B cell (primary cell): Measurements from ENCODE around the gene BTD. TPM values are rescaled to one million over a fixed set of nuclear protein-coding genes. Genes with fewer than 3 reads are reported as not detected.

Experiments used
- ATAC-seq: fragments of 200-7000 bp; cut with Tn5 transposase; one replicate; pipeline ENCODE4 v1.10.0; 2021; ENCODE audit warnings: low read depth, mild to moderate bottlenecking, moderate number of reproducible peaks, moderate library complexity
- CTCF ChIA-PET: fragments of 350-600 bp; sonication (Branson Sonifier 250); formaldehyde crosslinking; loops from one replicate; lab custom pipeline; 2021; ENCODE audit warnings: antibody characterized with exemption, inconsistent platforms; lab: Charles Lee
- POLR2A ChIA-PET: fragments of 350-600 bp; sonication (Branson Sonifier 250); formaldehyde crosslinking; loops from one replicate; lab custom pipeline; 2021; ENCODE audit warnings: antibody characterized with exemption; lab: Charles Lee
- DNase-seq: peaks from one replicate; pipeline ENCODE4 v3.0.0; 2013
- H2AFZ ChIP-seq: 2 replicates; pipeline ENCODE4 v1.6.1; 2012; ENCODE audit warnings: mild to moderate bottlenecking, low read depth, low read length; ENCODE audit not compliant: insufficient read depth, poor library complexity, severe bottlenecking
- H3K27ac ChIP-seq, 2 donors: 1 replicate in 1 of 2; 2 replicates in 1 of 2; pipeline ENCODE4 v1.5.1; 2012 to 2013; ENCODE audit warnings: low read length in 2 of 2, mild to moderate bottlenecking in 2 of 2, moderate library complexity in 1 of 2
- H3K27me3 ChIP-seq, 4 experiments: fragments of 200-600 bp in 1 of 4; sonication (generic) in 1 of 4; replicated peaks in 1 of 4; 1 replicate in 2 of 4; 2 replicates in 2 of 4; pipeline versions ENCODE4 v1.6.1 to v1.7.0; 2013 to 2016; ENCODE audit warnings: low read length in 3 of 4, mild to moderate bottlenecking in 2 of 4, mixed read lengths in 1 of 4, moderate library complexity in 1 of 4; ENCODE audit not compliant: insufficient read depth in 4 of 4, control insufficient read depth in 3 of 4; ENCODE audit errors: control extremely low read depth in 1 of 4
- H3K36me3 ChIP-seq, 2 experiments: replicated peaks in 1 of 2; 1 replicate in 1 of 2; 2 replicates in 1 of 2; pipeline versions ENCODE4 v1.6.1 to v1.7.1; 2013; ENCODE audit warnings: low read length in 1 of 2; ENCODE audit not compliant: insufficient read depth in 2 of 2, control insufficient read depth in 1 of 2; ENCODE audit errors: control extremely low read depth in 1 of 2, extremely low read depth in 1 of 2
- H3K4me1 ChIP-seq, 2 donors: fragments of 200-600 bp in 1 of 2; sonication (generic) in 1 of 2; 1 replicate in 1 of 2; 2 replicates in 1 of 2; pipeline versions ENCODE4 v1.5.1 to v1.6.1; 2013 to 2017; ENCODE audit warnings: low read length in 2 of 2; ENCODE audit not compliant: control insufficient read depth in 2 of 2, insufficient read depth in 2 of 2
- H3K4me2 ChIP-seq: replicated peaks from 2 replicates; pipeline ENCODE3; 2012; ENCODE audit warnings: mild to moderate bottlenecking, low read depth, low read length; ENCODE audit not compliant: poor library complexity, severe bottlenecking
- H3K4me3 ChIP-seq, 5 experiments: fragments of 200-600 bp in 1 of 5; sonication (generic) in 1 of 5; 1 replicate in 3 of 5; 2 replicates in 2 of 5; pipeline versions ENCODE4 v1.5.1 to v1.7.0; 2011 to 2016; ENCODE audit warnings: low read length in 4 of 5, mild to moderate bottlenecking in 4 of 5, low read depth in 2 of 5, control low read depth in 1 of 5, moderate library complexity in 1 of 5; ENCODE audit not compliant: insufficient read depth in 1 of 5; ENCODE audit errors: control extremely low read depth in 1 of 5, extremely low read depth in 1 of 5
- H3K79me2 ChIP-seq: fragments of 200-600 bp; sonication (generic); one replicate; pipeline ENCODE4 v1.6.0; 2016; ENCODE audit warnings: low read length; ENCODE audit not compliant: control insufficient read depth, insufficient read depth
- H3K9ac ChIP-seq: fragments of 200-600 bp; sonication (generic); 2 replicates; pipeline ENCODE4 v1.6.1; 2017; ENCODE audit warnings: mild to moderate bottlenecking, low read length, moderate library complexity
- H3K9me3 ChIP-seq, 3 donors: one replicate each; pipeline versions ENCODE4 v1.6.1 to v1.7.1; 2013; ENCODE audit warnings: low read length in 2 of 3; ENCODE audit not compliant: control insufficient read depth in 2 of 3, insufficient read depth in 1 of 3; ENCODE audit errors: control extremely low read depth in 1 of 3
- H4K20me1 ChIP-seq: 2 replicates; pipeline ENCODE4 v1.6.0; 2012; ENCODE audit warnings: mild to moderate bottlenecking, low read length; ENCODE audit not compliant: insufficient read depth, control insufficient read depth, poor library complexity, severe bottlenecking
- H3K27ac Mint-ChIP-seq: one replicate; pipeline ENCODE4 v1.8.0; 2021; ENCODE audit warnings: mixed read lengths
- H3K27me3 Mint-ChIP-seq: one replicate; pipeline ENCODE4 v1.8.0; 2021; ENCODE audit warnings: mixed read lengths
- H3K4me1 Mint-ChIP-seq: one replicate; pipeline ENCODE4 v1.8.0; 2021; ENCODE audit warnings: mixed read lengths
- H3K4me3 Mint-ChIP-seq: one replicate; pipeline ENCODE4 v1.8.0; 2021; ENCODE audit warnings: mixed read lengths
- H3K9me3 Mint-ChIP-seq: one replicate; pipeline ENCODE4 v1.8.0; 2022; ENCODE audit warnings: mixed read lengths; ENCODE audit not compliant: insufficient read depth
- CTCF ChIP-seq: fragments of 200-600 bp; IDR thresholded peaks from one replicate; pipeline ENCODE4 v1.8.0; 2022; ENCODE audit warnings: antibody characterized with exemption, mild to moderate bottlenecking
- EZH2 ChIP-seq: IDR thresholded peaks from 2 replicates; pipeline ENCODE4 v1.6.1; 2012; ENCODE audit warnings: borderline replicate concordance, low read depth, mild to moderate bottlenecking, moderate library complexity, low read length; ENCODE audit not compliant: insufficient read depth, poor library complexity, severe bottlenecking
- WGBS: methylation state at CpG from one replicate; pipeline ENCODE4 v1.1.5; 2013; ENCODE audit warnings: missing lambda C conversion rate; ENCODE audit not compliant: insufficient coverage; 5-methylcytosine and 5-hydroxymethylcytosine counted together
- intact Hi-C: fragments of 100-400 bp; cut with micrococcal nuclease; formaldehyde crosslinking; loops from one replicate; pipeline ENCODE4 v1.10.0; 2022
- polyA plus RNA-seq: library from polyadenylated mRNA; depleted of rRNA; stranded (reverse); fragments of >200 nt; gene quantifications from 2 replicates; pipeline ENCODE4 v1.2.3, GENCODE V29; 2012
- total RNA-seq, 2 donors: library from RNA; stranded (reverse); fragments of 120-200 nt in 1 of 2; gene quantifications; 1 replicate in 1 of 2; 2 replicates in 1 of 2; pipeline versions ENCODE4 v1.2.3 to v1.2.4, GENCODE V29; 2013 to 2022

Gene BTD
- total and polyA plus RNA-seq, 2 donors (not counting 1 experiment from before 2014, with no cell fraction given), result 8.2 to 25.3 TPM

GRCh38 chr3:15647611-15648167 is 46.1 kb downstream of the BTD start:
- Histone ChIP-seq H3K9me3 (no peaks in the 10 kb centered on the region), H3K79me2 (no peaks in the 10 kb centered on the region), H3K27ac (peak overlapping the region; percentile 31 to 62), H3K4me1 (peaks cover 36 to 40% of the 10 kb centered on the region in 2 donors), H3K9ac (peak overlapping the region; percentile 34), H2AFZ (peak overlapping the region; percentile 9), H3K36me3 (no peaks in the 10 kb centered on the region), H3K4me2 (peak overlapping the region; percentile 71), H3K4me3 (peak overlapping the region in 2 of 5 experiments; percentile 21 to 28), H3K27me3 (no peaks in the 10 kb centered on the region), H4K20me1 (no peaks in the 10 kb centered on the region)
- Mint-ChIP-seq H3K9me3 (no peaks in the 10 kb centered on the region), H3K4me1 (peaks cover 42% of the 10 kb centered on the region), H3K4me3 (peak overlapping the region; percentile 70), H3K27ac (peak overlapping the region; percentile 64), H3K27me3 (no peaks in the 10 kb centered on the region)
- WGBS, result 19% methylated on average over 3 of the region's 4 CpGs
- ChIA-PET POLR2A (no interaction called here), CTCF (interaction anchor here (1.0 to 1.4 kb wide), 2 partner anchors 17 to 48 kb away, joined by 4 read pairs; no protein-coding TSS in a partner anchor)
- ATAC-seq, result peak; percentile 88
- TF ChIP-seq CTCF (no peak), EZH2 (no peak)
- DNase-seq, result peak; percentile 72
- intact Hi-C loops, result no loop called here

DNA sequence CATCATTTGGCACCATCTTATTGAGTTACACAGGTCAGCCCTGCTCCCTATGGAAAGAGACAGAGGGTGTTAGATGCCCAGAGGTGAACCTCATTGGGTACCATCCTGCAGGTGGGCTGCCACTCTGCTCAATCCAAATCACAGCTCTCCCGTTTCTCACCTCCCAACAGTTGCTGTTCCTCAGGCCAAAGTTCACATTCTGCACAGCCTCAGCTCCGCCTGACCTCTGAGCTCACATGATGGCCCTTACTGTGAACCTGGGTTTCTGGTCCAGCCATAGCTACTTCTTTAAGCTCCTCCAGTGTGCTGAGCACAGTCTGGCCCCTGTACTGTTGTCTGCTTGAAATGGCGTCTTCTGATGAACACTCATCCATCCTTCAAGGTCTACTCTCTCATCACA is 47.8 kb downstream of the BTD start:
- ATAC-seq (no peak), DNase-seq (no peak)
- Histone ChIP-seq H3K4me3 (no peak overlapping the region), H4K20me1 (no peaks in the 10 kb centered on the region), H3K9ac (no peak overlapping the region), H3K36me3 (no peaks in the 10 kb centered on the region), H2AFZ (no peak overlapping the region), H3K27me3 (no peaks in the 10 kb centered on the region), H3K4me1 (peaks cover 36 to 40% of the 10 kb centered on the region in 2 donors), H3K9me3 (no peaks in the 10 kb centered on the region), H3K4me2 (no peak overlapping the region), H3K27ac (no peak overlapping the region), H3K79me2 (no peaks in the 10 kb centered on the region)
- 100% methylated on average over 3 of the region's 3 CpGs for WGBS
- H3K9me3 Mint-ChIP-seq, result no peaks in the 10 kb centered on the region
- no peak for TF ChIP-seq EZH2
- no peak for TF ChIP-seq CTCF
- peak overlapping the region; percentile 27 for H3K27ac Mint-ChIP-seq
- no peaks in the 10 kb centered on the region for H3K27me3 Mint-ChIP-seq
- intact Hi-C loops, result no loop called here
- ChIA-PET CTCF (interaction anchor here (1.1 kb wide), 2 partner anchors 163 to 244 kb away, joined by 3 read pairs; no protein-coding TSS in a partner anchor), POLR2A (no interaction called here)
- H3K4me3 Mint-ChIP-seq, result no peak overlapping the region
- H3K4me1 Mint-ChIP-seq, result peaks cover 42% of the 10 kb centered on the region
